ENCODE measurements around the gene RPL13.
A peak's percentile ranks its signal among the peaks of the same experiment; 100 is the strongest.
"Not testable (repeated sequence)": the region's sequence is repeated elsewhere in the genome, so short reads cannot be mapped to it uniquely, and the experiment has no call there.

The RPL13 gene

DNA sequence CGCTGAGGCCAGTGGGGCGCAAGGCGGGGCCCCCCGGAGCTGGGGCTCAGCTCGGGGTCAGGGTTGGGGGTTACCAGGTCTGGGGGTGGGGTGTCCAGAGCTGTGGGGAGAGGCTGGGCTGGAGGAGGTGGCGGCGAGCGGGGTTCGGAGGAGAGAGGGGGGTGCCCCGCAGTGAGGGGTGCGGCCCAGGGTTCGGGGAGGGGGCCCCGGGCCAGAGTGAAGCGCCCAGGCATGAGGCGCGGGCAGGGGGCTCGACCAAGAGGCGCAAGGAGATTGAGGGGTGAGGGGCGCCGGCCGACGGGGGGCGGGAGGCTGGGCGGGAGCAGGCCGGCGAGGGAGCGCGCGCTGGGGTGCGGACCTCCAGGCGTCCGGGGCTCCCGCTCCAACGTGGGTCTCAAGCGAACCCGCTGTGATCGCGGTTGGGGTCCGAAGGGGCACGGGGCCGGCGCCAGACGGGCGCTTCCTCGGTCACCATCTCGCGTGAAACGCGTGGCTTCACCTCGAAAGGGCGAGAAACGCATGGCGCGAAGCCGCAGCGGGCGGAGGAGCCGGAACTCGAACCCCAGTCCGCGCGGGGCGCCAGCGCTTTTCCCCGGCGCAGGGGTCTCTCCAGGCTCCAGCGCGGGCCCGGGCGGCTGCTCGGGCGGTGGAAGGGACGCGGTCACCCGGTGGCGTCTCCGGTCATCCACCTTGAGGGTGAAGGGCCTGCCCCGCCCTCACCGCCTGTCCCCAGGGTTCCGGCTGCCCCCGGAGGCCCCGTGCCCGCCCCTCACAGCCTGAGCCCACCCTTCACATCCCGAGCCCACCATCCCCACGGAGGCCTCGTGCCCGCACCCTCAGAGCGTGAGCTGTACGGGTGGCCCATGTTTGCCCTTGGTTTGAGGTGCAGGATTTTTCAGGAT lies 15.9 kb downstream of the RPL13 start:
- no peak for DNase-seq (ENCODE audit: low read depth, low spot score)

DNA sequence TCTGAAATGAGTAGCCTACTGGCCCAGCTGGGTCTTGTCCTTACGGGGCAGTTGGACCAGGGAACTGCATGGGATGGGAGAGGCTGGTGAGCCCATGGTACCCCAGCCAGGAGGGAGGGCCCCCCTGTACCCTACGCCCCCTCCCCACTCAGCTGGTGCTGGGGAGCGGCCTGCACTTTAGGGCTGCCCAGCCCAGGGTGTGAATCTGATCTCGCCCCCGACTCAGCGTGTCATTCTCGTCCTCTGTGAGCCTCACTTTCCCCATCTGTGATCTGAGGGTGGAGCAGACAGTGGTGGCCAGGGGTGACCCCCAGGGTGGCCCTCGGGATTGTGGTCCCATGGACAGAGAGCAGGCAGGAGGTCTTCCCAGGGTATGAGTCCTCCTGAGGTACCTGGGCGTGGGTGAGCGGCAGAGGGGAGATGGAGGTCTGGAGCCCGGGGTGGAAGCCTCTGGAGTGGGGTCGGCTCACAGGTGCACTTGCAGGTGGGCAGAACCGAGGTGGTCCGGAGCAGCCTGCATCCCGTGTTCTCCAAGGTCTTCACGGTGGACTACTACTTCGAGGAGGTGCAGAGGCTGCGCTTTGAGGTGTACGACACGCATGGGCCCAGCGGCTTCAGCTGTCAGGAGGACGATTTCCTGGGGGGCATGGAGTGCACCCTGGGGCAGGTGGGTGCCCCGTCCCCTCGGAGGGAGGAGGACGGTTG lies 16.7 kb downstream of the RPL13 start:
- no peak for DNase-seq (ENCODE audit: low read depth, low spot score)

GRCh38 chr16:89579351-89579750 lies 18.9 kb downstream of the RPL13 start:
- no peak for DNase-seq (ENCODE audit: low read depth, low spot score)

DNA sequence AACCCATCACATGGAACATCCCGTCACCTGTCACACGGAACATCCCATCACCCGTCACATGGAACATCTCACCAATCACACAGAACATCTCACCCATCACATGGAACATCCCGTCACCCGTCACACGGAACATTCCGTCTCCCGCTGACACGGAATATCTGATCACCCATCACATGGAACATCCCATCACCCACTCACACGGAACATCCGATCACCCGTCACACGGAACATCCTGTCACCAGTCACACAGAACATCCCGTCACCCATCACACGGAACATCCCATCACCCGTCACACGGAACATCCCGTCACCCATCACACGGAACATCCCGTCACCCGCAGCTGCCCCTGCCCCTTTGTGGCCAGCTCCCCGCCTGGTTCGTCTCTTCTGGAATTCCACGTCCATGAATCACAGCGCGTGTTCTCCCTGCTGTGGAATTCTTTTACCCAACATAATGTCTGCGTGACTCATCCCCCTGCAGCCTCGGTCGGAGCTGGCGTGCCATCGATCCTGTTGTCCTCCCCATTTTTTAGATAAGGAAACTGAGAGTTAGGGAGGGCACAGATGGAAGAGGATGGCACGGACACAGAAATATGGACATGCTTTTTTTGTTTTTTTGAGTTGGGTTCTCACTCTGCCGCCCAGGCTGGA lies 20.7 kb downstream of the RPL13 start:
- peak; percentile 89 for DNase-seq (ENCODE audit: low read depth, low spot score)

- peak; percentile 58 for DNase-seq (ENCODE audit: low read depth, low spot score)
Measured at GRCh38 chr16:89581861-89582563, 21.5 kb downstream of the RPL13 start.

GRCh38 chr16:89582614-89583196 lies 22.2 kb downstream of the RPL13 start:
- no peak for DNase-seq (ENCODE audit: low read depth, low spot score)

DNA sequence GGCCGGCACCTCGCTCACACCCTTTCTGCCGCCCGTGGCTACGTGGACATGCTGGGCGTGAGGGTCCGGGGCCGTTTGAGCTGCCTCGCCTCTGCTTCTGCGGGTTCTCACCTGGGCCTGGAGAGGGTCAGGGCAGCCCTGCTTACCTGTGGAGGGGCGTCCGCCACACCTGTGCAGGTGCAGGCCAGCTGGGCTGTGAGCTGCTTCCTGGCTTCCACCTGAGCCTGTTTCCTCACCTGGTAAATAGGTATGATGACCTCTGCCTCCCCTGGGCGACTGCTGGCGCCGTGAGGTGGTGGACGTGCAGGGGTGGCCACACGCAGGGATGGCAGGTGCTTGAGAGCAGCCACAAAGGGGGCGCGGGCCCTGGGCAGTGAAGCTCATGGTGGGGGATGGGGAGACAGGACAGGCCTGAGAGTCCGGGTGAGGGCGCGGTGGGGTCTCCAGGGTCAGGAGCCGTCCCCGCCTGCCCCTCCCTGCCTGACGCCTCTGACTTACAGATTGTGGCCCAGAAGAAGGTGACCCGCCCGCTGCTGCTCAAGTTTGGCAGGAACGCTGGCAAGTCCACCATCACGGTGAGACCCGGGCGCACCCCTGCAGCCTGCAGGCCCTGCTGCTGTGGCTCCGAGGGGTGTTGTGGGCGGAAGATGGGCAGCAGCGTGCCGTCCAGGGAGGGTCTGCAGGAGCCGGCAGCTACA lies 22.9 kb downstream of the RPL13 start:
- DNase-seq (ENCODE audit: low read depth, low spot score): no peak

DNA sequence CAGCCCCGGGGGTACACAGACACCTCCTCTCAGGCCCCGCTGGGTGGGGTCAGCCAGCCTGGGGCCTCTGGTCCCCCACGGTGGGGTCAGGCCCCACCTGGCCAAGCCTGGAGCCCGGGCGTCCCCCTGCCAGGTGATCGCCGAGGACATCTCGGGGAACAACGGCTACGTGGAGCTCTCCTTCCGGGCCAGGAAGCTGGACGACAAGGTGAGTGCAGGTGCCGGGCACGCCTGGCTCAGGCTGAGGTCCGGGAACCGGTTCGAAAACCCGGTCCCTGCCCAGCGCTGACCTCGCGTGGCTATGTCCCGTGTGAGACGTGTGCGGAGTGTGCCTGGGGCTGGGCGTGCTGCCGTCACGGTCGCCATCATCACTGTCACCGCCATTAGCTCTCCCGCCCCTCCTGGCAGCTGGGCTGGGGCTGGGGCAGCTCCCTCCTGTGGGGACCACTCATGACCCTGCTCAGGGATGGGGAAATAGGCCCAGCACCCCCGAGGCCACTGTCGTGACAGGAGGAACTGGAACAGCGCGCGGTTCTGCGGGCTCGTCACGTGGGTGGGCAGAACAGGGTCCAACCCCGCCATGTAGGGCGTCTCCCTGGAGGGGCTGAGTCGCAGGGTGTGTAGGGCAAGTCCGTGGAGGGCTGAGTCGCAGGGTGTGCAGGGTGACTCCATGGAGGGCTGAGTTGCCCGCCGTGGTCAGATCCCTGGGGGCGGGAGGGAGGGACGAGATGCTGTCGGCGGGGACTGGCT lies 23.6 kb downstream of the RPL13 start:
- DNase-seq (ENCODE audit: low read depth, low spot score): no peak

GRCh38 chr16:89584768-89585549 lies 24.5 kb downstream of the RPL13 start:
- no peak for DNase-seq (ENCODE audit: low read depth, low spot score)

DNA sequence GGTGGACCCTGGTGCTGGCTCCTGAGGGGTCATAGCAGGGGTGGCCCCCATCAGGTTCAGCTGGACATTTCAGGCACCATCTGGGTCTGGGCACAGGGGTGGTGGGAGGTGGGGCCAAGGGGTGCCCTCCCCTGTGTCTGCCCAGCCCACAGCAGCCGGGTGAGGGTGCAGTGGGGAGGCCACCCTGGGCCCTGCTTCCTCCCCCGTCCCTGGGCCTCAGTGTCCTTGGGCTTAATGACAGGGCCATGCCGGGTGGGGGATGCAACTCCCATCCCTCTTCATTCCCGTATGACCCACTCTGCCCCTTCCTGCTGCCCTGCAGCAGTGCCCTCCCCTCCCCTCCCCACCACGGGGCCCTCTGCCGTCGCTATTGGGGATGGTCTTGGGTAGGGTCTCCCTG lies 25.7 kb downstream of the RPL13 start:
- no peak for DNase-seq (ENCODE audit: low read depth, low spot score)

DNA sequence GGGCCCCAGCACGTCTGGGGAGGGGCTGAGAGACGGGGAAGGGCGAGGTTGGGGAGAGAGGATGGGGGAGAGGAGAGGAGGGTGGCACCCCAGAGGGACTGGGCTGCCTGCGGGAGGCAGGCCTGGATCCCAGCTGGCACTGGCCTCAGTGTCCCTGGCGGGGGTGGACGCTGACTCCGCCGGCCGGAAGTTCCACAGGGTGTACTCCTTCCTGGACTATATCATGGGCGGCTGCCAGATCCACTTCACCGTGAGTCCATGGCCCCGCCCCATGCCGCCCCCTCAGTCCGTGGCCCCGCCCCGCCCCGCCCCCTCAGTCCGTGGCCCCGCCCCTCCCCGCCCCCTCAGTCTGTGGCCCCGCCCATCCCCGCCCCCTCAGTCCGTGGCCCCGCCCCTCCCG lies 26.4 kb downstream of the RPL13 start:
- no peak for DNase-seq (ENCODE audit: low read depth, low spot score)

DNA sequence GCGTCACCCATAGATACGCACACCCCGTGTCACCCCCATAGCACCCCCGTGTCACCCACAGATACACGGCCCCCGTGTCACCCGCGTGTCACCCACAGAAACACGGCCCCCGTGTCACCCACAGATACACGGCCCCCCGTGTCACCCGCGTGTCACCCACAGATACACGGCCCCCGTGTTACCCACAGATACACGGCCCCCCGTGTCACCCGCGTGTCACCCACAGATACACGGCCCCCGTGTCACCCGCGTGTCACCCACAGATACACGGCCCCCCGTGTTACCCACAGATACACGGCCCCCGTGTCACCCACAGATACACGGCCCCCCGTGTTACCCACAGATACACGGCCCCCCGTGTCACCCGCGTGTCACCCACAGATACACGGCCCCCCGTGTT lies 27.2 kb downstream of the RPL13 start:
- not testable (repeated sequence) for DNase-seq (ENCODE audit: low read depth, low spot score)

DNA sequence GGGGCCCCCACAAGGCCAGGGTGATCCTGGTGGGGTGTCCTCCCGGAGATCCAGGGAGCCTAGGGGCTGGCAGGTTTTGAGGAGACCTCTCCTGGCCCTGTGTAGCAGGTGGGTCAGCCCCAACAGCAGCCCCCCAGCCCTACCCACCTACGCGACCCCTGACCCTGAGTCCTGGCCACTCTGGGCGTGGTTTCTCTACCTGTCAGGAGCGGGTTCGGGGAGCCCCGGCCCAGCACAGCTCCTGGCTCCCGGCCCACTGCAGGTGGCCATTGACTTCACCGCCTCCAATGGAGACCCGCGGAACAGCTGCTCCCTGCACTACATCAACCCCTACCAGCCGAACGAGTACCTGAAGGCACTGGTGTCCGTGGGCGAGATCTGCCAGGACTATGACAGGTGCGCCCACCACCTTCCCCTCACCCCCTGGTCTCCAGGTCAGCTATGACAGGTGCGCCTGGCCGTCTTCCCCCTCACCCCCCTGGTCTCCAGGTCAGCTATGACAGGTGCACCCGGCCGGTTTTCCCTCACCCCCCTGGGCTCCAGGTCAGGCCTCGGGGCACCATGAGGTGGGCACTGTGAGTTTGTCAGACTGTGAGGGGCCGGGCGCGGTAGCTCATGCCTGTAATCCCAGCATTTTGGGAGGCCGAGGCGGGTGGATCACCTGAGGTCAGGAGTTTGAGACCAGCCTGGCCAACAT lies 28.1 kb downstream of the RPL13 start:
- DNase-seq (ENCODE audit: low read depth, low spot score): no peak

DNA sequence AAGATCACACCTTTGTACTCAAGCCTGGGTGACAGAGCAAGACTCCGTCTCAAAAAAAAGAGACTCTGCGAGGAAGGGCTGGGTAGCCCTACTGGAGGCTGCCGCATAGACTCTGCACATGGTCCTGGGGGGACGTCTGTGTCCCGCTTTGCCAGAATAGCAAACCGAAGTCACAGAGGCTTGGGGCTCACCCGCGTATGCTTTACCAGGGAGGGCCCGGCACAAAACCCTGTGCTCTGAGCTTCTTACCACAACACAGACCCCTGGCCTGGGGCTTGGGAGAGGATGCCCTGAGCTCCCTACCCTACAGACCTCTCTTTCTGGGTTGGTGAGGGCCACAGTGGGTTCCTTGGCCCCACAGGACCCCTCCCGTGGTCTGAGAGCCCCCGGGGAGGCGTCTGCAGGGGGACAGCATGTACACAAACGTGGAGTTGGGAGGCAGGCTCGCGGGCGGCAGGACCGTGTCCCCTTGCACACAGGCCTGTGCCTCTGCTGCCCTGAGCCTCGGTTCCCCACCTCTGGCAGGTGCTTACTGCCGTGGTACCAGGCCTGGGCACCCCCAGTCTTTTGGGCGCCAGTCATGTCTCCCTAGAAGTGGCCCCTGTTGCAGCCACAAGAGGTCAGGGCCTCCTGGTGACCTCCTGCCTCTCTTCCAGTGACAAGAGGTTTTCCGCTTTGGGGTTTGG lies 28.9 kb downstream of the RPL13 start:
- no peak for DNase-seq (ENCODE audit: low read depth, low spot score)

DNA sequence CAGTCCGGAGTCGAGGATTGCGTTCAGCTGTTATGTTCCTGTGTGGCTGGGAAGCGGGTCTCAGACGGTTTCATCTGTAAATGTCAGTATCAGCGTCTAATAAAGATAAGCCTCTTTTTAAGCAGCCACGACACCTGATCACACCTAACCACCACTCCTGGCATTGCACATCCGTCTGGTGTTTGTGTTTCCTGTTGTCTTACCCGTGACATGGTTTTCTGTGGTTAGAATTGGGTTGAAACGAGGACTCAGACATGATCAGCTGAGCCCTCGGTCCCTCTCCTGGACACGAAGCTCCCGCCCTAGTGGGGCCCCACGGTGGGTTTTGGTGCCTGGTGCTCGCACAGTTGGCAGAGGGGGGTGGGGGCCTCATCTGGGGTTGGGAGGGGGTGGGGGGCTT lies 33.4 kb downstream of the RPL13 start:
- no peak for DNase-seq (ENCODE audit: low read depth, low spot score)

GRCh38 chr16:89595330-89596060 lies 35.0 kb downstream of the RPL13 start:
- DNase-seq (ENCODE audit: low read depth, low spot score): no peak

DNA sequence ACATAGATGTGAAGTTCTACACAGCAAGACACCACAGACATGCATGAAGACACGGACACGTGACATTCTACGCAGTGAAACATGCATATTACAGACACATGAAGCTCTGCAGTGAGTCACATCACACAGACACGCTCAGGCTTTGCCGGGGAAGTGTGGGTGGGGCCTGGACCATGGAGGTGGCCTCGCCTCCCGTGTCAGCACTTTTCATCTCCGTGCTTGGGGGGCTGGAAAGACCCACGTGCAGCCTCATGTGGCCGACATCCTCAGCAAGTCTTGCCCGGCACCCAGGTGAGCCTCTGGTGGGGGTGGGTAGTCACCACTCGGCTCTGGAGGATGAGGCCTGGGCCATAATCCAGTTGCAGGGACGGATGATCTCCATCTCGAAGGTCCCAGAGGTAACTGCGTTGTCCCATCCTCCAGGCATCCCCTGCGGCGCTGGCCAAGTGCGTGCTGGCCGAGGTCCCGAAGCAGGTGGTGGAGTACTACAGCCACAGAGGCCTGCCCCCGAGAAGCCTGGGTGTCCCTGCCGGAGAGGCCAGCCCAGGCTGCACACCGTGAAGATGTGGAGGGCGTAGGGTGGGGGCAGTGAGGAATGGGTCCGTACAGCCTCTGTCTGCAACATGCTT lies 35.7 kb downstream of the RPL13 start:
- DNase-seq (ENCODE audit: low read depth, low spot score): no peak

All from smooth muscle cell of the brain vasculature (primary cell).